GM23248 (cell line): Measurements from ENCODE around the gene AGTR1.

Source experiments
- EZH2 ChIP-seq: fragments of 200-600 bp; sonication (generic); IDR thresholded peaks from 2 replicates; pipeline ENCODE4 v1.6.1; 2018; ENCODE audit warnings: antibody characterized with exemption, mild to moderate bottlenecking; ENCODE audit not compliant: insufficient read depth, poor library complexity, severe bottlenecking
- EZH2phosphoT487 ChIP-seq: fragments of 200-600 bp; sonication (generic); IDR thresholded peaks from 2 replicates; pipeline ENCODE4 v1.6.1; 2018; ENCODE audit warnings: antibody characterized with exemption, moderate library complexity, mild to moderate bottlenecking, low read depth; ENCODE audit not compliant: insufficient read depth

DNA sequence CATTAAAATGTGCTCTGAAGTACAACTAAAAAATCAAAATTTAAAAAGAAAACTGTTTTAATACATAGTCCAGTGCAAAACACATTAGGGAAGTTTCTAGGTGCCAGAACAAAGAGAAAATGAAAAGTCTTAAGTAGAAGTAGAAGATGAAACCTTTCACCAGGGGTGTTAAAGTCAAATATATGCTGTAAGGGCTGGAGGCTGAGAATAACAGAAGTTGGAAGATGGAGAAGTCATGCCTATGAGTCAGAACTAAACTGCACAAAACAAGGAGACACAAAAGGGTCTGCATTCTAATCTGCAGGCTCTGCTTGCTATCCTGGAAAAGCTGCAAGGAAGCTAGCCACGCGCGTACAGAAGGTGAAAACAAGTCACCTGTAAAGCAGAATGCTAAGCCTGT is 81.2 kb downstream of the AGTR1 start:
- TF ChIP-seq EZH2phosphoT487 (no peak), EZH2 (no peak)
